ENCODE measurements around the gene TTC16.

The TTC16 gene, protein sequence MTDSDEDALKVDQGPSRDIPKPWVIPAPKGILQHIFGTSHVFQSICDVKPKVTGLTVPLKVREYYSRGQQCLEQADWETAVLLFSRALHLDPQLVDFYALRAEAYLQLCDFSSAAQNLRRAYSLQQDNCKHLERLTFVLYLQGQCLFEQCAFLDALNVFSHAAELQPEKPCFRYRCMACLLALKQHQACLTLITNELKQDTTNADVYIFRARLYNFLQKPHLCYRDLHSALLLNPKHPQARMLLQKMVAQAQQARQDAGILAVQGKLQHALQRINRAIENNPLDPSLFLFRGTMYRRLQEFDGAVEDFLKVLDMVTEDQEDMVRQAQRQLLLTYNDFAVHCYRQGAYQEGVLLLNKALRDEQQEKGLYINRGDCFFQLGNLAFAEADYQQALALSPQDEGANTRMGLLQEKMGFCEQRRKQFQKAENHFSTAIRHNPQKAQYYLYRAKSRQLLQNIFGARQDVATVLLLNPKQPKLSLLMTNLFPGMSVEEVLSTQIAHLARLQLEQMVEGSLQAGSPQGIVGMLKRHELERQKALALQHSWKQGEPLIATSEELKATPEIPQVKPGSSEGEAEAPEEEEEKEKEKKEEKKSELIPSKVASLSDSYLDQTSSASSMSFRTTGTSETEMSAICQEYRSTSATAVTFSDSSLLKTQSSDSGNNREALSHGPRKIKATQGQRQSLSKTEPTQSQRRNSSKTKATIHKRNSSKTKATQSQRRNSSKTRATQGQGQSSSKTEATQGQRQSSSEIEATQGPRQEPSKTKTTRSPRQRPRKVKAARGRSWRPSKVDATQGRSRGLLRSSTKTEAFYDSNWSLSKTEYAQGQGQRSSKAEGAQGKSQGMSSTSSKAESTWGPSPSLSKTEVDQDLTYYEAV

DNA sequence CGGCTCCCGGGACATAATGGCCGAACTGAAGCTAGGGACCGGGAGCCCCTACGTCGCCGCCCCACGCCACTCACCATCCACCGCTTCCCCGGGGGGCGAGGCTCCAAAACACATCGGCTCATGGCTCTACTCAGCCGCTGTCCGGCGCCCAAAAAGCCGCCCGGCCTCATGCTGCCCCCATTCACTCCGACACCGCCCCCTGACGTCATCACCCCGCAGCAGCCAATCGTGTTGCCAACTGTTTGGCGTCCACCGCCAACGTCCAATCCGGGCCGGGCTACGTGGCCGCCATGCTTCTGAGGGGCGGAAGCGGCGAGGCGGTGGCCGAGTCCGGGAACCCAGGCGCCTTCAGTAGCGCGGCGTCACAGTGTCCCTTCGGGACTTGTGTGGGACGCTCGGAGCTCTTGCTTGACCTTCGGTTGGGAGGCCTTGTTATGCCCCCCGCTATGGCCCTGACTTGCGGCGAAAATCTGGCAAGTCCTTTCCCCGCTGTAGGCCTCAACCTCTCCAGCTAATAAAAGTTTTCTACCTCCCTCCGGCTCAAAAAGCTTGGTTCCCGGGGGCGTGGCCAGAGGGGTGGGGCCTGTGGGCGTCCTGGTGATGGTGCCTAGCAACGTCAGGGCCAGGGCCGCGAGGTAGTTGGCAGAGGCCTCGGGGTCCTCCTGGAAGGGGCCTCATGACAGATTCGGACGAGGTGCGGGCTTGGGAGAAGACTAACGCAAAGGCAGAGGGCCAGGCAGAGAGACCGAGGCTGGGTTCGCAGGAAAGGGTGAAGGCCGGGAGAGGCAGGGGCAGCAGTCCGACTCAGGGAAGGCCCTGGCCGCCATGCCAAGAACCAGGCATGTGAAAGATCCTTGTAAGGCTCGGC is at the start of gene TTC16, which contains the start of gene PTRH1:
Gene TTC16 (plus strand): TSS at position 610 of the 868 bp plus-strand sequence. CDS start 67 bp downstream, at position 677.
Gene PTRH1 (minus strand): TSS at position 194 of the 868 bp plus-strand sequence. CDS start 24 bp downstream, at position 170.
- DNase-seq: peak; percentile 77

DNA sequence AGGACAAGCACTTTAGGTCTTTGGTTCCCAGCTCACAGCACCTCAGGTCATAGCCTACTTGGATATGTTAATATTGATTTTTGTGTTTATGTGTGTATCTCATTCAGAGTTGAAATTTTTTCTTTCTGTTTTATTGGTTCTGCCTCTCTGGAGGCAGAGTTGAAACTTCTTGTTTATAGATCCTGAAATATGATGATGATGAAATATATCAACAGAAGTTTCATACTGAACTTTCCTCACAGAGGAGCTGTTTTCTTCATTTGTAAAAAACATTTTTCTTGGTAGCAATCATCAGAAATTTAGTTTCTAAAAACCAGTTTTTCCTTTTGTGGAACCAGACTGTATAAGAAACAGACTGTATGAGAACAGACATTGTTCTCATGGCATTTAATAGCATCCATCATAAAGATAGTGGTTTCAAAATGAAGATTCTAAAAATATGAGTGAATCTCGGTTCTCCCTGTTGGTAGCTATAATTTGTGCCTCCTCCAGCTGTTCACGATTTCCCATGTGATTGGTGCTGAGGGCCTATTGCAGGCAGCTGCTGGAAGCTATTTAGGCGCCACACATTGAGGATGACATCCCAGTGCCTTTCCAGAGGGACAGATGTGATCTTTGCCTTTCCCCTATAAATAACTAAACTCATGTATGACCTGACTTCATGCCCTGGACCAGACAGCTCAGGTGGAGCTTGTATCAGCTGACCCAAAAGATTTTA is 48.6 kb upstream of the TTC16 start:
- DNase-seq: no peak

DNA sequence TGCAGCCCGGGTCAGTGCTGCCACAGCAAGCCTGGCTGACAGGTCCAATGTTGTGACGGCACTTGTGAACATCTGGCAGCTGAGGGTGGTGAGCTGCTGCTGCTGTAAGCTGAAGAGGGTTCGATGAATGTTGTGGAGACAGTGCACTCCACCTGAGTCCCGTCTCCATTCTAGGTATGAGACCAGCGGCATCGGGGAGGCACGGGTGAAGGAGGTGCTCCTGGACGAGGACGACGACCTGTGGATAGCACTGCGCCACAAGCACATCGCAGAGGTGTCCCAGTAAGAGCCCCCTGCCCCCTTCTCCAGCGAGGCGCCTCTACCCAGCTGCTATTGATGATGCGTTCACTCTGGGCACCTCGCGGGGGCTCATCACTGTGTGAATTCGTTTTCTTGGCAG is 48.0 kb upstream of the TTC16 start:
- DNase-seq: no peak

DNA sequence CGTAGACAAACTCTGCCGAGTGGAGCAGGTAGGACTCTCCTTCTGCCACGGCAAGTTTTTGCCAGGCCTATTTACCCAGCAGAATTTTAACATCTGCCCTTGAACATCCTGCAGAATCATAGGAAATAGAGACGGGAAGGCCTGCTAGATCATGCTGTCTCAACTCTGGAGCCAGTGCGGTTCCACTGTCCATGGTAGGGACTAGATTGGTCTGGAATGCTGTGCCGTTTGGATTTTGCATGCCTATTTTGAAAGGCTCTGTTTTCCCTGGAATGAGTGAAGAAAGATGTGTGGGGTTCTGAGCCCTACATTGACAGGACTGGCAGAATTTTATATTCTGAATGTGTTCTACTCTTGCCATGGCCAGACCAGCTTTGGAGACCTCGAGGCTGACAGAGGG is 42.6 kb upstream of the TTC16 start:
- no peak for DNase-seq

DNA sequence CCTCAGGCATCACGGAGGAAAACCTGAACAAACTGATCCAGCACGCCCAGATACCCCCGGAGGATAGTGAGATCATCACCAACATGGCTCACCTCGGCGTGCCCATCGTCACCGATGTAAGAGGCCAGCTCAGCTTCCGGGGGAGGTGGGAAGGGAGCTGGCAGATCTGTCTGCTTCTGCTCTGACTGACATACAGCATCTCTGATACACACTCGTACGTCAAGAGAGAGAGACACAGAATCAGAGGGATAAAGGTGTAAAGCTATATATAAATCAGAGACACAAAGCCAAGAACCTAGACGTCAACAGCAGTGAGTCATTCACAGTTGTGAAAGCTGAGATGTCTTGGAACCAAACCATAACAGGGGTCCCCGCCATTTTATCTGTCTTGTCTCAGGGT is 39.2 kb upstream of the TTC16 start:
- DNase-seq: no peak

DNA sequence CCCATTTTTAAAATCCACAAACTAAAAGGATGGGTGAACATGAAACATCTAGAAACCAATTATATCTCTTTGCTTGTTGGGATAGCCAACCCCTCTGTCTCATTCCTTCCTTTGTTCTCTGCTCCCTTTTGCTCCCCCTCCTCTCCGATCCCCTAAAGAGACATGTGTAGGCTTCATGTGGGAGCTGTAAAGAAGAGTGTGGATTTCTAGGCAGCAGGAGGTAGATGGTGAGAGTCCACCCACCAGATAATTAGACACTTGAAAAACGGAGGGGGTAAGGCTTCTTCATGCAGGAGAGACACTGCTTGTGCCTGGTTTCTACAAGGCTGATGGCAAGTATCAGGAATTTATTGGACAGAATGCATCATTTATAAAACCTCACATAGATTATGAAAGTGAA is 36.4 kb upstream of the TTC16 start:
- DNase-seq: no peak

DNA sequence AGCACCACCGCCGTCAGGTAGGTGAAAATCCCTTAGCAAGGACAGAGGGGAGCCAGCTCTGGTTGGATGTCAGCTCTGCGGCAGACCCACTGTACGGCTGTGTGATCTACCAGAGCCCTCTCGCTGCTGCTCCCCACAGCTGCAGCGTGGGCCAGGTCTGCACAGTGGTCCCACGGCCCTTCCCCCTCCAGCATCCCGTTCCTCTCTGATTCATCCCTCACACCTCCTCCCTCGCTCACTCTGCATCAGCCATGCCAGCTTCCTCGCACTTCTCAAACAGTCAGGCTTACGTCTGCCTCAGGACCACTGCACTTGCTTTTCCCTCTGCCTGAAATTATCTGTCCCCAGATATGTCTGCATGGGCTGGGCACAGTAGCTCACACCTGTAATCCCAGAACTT is 35.7 kb upstream of the TTC16 start:
- DNase-seq: no peak

DNA sequence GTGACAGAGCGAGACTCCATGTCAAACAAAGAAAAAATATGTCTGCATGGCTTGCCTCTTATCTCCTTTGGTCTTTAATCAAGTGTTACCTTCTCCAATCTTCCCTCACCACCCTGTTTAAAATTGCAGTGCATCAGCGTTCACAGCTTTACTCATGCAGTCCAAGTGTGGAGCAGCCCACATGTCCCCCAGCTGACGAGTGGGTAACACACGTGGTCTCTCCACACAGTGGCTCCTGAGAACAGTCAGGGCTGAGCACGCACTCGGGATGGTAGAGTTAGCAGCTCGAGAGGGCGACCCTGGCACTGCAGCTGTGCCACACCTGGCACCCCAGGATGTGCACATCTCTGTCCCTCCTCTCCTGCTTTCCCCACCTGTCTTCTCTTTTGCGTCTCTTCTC is 35.0 kb upstream of the TTC16 start:
- DNase-seq: no peak

DNA sequence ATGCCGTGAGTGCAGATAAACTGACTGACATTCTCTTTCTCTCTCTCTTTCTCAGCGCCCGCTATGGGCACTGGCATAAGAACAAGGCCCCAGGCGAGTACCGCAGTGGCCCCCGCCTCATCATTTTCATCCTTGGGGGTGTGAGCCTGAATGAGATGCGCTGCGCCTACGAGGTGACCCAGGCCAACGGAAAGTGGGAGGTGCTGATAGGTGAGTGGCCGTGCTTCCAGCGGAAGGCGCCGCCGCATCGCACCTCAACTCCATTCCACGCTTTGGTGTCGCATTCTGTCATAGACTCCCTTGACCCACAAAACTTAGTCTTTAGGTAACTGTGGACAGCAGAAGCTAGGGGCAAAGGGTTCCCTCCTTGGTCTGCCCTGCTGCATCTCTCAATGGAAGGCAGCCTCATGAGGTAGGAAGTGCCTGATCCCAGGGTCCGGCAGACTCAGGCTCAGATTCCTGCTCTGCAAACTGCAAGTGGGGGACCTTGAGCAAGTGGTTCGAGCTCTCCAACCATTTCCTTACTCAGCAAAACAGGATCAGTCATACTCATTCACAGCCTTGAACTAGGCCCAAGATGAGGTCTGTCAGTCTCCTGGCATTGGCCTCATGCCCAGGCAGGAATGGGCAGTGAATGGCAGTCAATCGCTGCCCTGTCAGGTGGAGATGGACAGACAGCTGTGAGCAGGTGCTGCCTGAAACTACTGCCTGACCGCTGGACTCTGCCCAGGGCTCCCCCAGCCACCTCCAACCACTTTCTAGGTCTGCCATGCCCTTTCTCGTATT is 33.3 kb upstream of the TTC16 start:
- no peak for DNase-seq

DNA sequence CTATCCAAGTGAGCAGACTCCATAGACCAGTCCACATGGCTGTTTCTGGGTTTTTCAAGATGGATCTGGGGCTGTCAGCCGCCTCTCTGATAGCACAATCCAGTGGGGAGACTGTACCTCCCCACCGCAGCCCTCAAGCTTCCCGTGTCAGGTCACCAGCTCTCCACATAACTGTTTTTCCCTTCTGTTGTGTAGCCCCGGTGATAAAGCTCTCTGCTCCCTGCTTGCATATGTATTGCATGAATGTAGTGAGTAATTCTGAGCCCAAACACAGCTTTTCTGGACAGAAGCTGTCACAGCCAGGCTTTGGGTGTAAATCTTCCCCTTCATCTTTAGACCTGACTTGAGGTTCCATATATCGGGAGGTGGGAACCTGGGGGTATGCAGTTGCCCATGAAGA is 32.2 kb upstream of the TTC16 start:
- no peak for DNase-seq

DNA sequence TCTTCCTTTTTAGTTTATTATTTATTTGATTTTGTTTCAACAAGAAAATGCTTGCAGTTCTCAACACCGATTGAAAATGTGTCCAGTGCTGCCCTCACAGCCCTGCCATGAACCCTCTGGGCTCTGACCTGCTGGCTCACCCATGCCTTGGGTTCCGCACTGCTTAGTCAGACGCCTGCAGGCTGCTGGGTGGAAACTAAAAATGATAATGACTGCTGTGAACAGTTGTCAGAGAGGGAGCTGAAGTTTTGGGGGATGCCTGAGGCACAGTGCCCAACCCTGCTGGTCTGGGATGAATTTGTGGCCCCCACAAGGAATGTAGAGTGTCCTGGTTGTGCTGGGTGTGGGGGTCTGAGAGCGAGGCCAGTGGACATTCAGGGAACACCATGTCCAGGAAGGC is 31.3 kb upstream of the TTC16 start:
- DNase-seq: no peak

DNA sequence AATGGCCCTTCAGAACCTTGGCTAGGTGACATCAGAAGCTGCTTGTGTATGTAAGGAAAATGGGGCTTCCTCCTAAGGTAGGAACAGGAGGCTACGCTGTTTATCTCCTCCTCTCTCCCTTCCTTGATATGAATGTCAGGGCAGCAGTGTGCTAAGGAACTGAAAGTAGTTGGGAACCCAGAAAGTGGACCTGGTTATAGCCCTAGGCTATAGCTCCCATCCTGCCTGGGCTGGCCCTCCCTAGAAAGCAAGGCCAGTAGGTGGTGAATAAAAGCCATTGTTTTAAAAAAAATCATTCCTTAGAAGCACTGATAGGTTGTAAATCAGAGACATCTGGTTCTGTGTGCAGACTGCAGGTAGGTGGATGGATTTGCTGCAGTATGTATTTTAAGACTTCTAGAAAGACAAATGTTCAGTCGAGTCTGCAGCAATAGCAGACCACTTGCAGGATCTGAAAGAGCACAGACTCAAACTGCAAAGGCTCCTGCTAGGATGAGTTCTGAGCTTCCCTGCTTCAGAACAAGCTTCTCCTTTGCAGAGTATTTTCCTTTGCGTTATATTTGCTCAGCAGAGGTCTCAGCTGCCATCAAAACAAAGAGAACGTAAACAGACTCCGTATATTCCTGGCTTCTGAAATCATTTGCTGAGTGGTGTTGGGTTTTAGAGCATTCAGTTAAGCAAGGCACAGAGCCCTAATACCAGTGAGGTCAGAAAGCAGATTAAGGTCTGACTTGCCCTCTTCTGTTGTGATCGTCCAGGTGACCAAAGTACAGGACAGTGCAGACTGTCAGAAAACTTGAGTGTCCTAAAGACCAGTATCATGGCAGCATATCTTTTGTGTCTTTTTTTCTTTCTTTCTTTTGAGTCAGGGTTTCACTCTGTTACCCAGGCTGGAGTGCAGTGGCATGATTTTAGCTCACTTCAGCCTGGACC is 29.2 kb upstream of the TTC16 start:
- no peak for DNase-seq

DNA sequence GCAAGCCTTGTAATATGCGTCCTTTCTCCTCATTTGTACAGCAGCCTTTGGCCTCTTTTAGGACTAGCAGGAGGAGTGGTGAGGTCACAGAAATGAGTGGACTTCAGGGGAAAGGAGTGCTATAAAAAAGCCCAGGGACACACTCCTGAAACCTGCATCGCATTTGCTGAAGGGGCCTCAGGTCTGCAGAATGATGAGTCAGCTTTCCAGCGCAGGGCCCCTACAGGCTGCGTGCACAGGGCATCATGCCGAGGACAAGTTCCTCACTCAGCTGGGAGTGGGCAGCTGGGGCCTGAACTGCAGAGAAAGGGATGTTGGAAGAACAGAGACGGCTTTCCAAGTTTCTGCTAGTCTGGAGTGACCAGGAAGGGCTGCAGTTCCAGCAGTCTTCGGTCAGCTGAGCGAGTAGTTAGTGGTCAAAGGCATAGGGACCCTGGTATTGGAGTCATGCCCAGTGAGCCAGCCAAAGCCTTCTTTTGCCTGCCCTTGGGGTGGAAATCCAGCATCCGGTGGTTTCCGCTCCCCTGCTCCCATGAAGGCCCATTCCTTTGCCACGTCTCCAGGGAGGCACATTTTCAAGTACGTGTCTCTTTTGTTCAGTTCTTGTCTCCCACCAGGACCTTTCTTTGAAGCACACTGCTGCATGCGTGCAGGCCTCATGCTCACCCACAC is 26.4 kb upstream of the TTC16 start:
- no peak for DNase-seq

DNA sequence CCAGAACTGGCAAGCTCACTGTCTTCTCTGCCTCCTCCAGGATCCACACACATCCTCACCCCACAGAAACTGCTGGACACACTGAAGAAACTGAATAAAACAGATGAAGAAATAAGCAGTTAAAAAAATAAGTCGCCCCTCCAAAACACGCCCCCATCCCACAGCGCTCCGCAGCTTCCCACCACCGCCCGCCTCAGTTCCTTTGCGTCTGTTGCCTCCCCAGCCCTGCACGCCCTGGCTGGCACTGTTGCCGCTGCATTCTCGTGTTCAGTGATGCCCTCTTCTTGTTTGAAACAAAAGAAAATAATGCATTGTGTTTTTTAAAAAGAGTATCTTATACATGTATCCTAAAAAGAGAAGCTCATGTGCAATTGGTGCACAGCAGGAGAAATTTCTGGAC is 25.1 kb upstream of the TTC16 start:
- DNase-seq: no peak

DNA sequence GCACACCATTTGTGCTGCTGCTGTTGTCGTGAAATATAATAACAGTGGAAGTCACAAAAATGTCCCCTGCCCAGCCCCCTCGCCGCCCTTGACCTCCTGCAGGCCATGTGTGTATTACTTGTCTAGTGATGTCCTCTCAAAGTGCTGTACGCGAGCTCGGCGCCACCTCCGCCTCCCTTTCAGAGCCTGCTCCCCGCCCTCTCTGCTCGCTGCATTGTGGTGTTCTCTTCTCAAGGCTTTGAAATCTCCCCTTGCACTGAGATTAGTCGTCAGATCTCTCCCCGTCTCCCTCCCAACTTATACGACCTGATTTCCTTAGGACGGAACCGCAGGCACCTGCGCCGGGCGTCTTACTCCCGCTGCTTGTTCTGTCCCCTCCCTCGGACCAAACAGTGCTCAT is 23.8 kb upstream of the TTC16 start:
- no peak for DNase-seq

DNA sequence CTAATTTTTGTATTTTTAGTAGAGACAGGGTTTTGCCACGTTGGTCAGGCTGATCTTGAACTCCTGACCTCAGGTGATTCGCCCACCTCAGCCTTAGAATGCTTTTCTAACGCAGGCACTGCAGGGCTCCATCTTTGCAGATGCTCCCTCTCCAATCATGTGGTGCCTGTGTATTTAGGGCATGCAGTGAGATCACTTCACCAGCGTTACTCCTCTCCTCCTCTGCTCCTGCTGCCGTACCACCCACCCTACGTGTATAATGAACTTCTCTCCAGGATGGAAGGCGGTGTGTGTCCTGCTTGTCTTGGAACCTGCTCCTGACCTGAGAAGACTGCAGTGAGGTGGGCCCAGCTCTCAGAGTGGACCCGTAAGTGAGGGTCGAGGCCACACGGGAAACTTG is 22.7 kb upstream of the TTC16 start:
- no peak for DNase-seq

DNA sequence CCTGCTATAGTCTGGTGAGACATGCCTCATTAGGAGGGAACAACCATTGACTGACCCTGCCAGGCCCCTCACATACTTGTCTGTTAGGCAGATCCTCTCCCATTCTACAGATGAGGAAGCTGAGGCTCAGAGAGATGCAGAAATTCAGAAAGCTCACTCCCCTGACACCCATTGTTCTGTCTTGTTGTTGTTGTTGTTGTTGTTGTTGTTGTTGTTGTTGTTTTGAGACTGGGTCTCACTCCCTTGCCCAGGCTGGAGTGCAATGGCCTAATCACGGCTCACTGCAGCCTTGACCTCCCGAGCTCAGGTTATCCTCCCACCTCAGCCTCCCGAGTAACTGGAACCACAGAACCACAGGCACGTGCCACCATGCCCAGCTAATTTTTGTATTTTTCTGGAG is 22.2 kb upstream of the TTC16 start:
- no peak for DNase-seq

DNA sequence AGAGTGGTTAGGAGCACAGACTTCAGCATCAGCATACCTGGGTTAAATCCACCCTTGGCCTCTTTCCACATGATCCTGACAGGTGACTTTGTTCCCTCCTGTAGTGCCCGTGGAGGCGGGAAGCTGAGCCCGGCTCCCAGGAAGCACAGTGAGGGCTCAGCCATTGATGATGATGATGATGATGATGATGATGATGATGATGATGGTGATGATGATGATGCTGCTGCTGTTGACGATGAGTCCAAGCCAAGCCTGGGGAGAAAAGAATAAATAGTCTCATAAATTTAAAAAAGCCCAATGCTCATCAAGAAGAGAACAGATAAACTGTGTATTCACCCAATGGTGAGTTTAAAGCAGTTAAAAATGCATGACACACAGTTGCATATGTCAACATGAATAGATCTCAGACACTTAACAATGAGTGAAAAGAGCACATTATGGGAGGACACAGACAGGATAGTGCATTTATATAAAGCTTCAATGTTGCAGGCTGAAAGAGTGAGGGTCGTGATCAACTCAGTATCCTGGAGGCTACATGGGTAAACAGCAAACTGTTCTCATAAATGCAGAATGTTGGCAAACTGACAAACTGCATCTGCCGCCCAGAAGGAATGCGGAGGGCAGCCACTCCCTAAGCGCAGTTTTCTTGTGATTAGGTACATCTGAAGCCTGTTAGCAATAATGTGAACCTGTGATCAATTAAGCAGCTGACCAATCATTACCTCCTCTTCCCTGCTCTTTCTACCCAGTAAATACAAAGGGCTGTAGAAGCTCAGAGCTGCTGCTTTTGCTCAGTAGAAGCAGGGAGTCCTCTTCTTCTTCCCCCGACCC is 20.8 kb upstream of the TTC16 start:
- DNase-seq: no peak

DNA sequence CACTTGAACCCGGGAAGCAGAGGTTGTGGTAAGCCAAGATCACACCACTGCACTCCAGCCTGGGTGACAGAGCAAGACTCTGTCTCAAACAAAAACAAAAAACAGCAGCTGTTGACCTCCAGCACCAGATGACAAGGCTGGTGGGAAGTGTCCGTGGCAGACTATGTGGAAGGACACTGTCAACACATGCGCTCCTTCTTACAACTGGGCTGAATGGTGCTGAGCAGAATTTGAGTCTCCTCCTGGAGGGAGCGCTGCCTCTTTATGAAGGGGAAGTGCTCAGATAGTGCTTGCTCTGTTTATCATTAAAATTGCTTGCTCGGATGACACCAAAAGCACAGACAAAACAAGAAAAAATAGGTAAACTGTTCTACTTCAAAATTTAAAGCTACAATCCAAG is 18.3 kb upstream of the TTC16 start:
- DNase-seq: no peak
